OCI-LY7 (cell line): ENCODE measurements around the gene ABCA2.

ENCODE experiments used
- EZH2phosphoT487 ChIP-seq: fragments of 200-600 bp; sonication (generic); IDR thresholded peaks from 2 replicates; pipeline ENCODE4 v1.6.1; 2018; ENCODE audit warnings: low read depth, borderline replicate concordance, mild to moderate bottlenecking, mixed run types, antibody characterized with exemption, low read length, moderate library complexity, mixed read lengths
- TF ChIP-seq, protein P1 (sequence below): fragments of 200-600 bp; sonication (generic); conservative IDR thresholded peaks from 2 replicates; pipeline ENCODE4 v1.5.1; 2014; ENCODE audit warnings: mild to moderate bottlenecking, antibody characterized with exemption, low read length, moderate library complexity, mixed read lengths

DNA sequence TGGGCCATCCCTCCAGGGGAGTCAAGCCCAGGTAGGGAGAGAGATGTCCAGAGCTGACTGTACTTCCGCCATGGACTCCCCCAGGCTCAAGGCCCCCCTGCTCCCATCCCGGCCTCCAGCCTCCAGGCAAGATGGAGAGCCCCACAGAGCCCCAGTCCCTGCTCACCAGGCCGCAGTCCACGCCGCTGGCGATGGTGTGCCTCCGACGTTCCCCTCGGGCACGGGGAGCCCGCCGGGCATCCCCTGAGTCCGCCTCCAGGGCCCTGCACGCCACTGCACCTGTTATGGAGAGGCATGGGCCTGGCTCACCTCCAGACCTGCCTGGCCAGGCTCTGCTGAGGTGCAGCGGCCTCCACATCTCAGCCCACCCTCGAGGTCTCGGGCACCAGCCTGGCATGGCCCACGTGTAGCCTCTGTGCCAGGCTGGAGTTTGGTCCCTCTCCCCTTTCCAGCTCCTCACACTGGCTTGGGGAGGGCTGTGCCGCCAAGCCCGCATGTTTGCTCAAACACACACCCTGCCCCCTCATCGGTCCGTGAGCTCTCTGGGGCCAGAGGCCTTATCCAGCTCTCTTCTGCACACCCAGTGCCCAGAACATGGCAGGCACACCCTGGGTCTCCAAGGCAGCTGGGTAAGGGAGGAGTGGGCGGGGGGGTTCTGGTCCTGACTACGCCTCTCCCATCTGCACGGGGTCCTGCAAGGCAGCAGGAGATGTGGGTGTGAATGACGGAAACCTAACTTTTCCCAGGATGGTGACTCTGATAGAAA is 38.2 kb upstream of the ABCA2 start:
- TF ChIP-seq, protein P1, sequence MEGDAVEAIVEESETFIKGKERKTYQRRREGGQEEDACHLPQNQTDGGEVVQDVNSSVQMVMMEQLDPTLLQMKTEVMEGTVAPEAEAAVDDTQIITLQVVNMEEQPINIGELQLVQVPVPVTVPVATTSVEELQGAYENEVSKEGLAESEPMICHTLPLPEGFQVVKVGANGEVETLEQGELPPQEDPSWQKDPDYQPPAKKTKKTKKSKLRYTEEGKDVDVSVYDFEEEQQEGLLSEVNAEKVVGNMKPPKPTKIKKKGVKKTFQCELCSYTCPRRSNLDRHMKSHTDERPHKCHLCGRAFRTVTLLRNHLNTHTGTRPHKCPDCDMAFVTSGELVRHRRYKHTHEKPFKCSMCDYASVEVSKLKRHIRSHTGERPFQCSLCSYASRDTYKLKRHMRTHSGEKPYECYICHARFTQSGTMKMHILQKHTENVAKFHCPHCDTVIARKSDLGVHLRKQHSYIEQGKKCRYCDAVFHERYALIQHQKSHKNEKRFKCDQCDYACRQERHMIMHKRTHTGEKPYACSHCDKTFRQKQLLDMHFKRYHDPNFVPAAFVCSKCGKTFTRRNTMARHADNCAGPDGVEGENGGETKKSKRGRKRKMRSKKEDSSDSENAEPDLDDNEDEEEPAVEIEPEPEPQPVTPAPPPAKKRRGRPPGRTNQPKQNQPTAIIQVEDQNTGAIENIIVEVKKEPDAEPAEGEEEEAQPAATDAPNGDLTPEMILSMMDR, result no peak
- no peak for TF ChIP-seq EZH2phosphoT487
